ENCODE measurements around the gene LRRC3. TPM values are rescaled to one million over a fixed set of nuclear protein-coding genes. Genes with fewer than 3 reads are reported as not detected.

The LRRC3 gene
- total and polyA plus RNA-seq, 2 of the 8 experiments (the other 6 are each of a cell fraction or from before 2014, with no cell fraction given) = 3.1 to 5.4 TPM

GRCh38 chr21:44460441-44460755 is 5.1 kb downstream of the LRRC3 start:
- Histone ChIP-seq H3K36me3 (ENCODE audit: control insufficient read depth in 2 of 4, insufficient read depth in 4 of 4, low read length in 3 of 4) (no peaks in the 10 kb centered on the region), H3K27me3 (replicated peaks in 1 of 4; ENCODE audit: control insufficient read depth in 3 of 4, extremely low read depth in 1 of 4, insufficient read depth in 3 of 4, low read length in 3 of 4) (peaks cover 0 to 11% (median 4%) of the 10 kb centered on the region in 4 experiments; a peak in 4 of 7 replicates), H3K14ac (ENCODE audit: insufficient read length) (no peak overlapping the region), H3K79me1 (ENCODE audit: low read depth, low read length) (no peaks in the 10 kb centered on the region), H2BK15ac (ENCODE audit: low read length) (no peak overlapping the region), H2BK5ac (ENCODE audit: low read depth, low read length) (no peak overlapping the region), H4K91ac (replicated peaks; ENCODE audit: insufficient read length, low read length) (no peak overlapping the region), H3K27ac (ENCODE audit: low read depth, low read length) (no peak overlapping the region), H2BK20ac (ENCODE audit: low read length) (no peak overlapping the region), H3K4ac (replicated peaks; ENCODE audit: insufficient read length, low read depth, low read length) (no peak overlapping the region), H2AFZ (ENCODE audit: low read length) (no peak overlapping the region), H3K4me1 (replicated peaks in 1 of 4; ENCODE audit: control insufficient read depth in 3 of 4, insufficient read depth in 4 of 4, low read length in 3 of 4) (peaks cover 0 to 3% (median 2%) of the 10 kb centered on the region in 4 experiments; a peak in 2 of 7 replicates), H3K4me3 (ENCODE audit: extremely low read depth in 1 of 4, insufficient read depth in 2 of 4, low read depth in 3 of 4, low read length in 4 of 4) (no peak overlapping the region), H3K9ac (replicated peaks in 1 of 4; ENCODE audit: extremely low read depth in 1 of 4, low read depth in 3 of 4, low read length in 3 of 4) (no peak overlapping the region), H2BK12ac (ENCODE audit: low read depth, low read length) (no peak overlapping the region), H2AK5ac (ENCODE audit: low read depth, low read length) (no peak overlapping the region), H4K20me1 (replicated peaks in 1 of 2; ENCODE audit: control insufficient read depth in 1 of 2, insufficient read depth in 2 of 2, low read length in 2 of 2) (peaks cover 0 to 6% of the 10 kb centered on the region in 2 experiments), H3K56ac (replicated peaks; ENCODE audit: insufficient read length, low read depth, low read length) (no peak overlapping the region), H3K23me2 (ENCODE audit: low read depth, low read length) (peaks cover 3% of the 10 kb centered on the region; the same call in 1 of the 2 replicates), H3K18ac (ENCODE audit: extremely low read depth, low read length) (no peak overlapping the region), H3K79me2 (ENCODE audit: control insufficient read depth in 1 of 2, insufficient read depth in 2 of 2, low read length in 2 of 2) (no peaks in the 10 kb centered on the region), H4K5ac (ENCODE audit: insufficient read length, low read depth, low read length) (no peak overlapping the region), H3K4me2 (ENCODE audit: insufficient read depth in 1 of 2, low read depth in 2 of 2, low read length in 2 of 2) (no peak overlapping the region), H3K9me3 (ENCODE audit: insufficient read depth in 2 of 2, low read depth in 1 of 2, low read length in 1 of 2) (no peaks in the 10 kb centered on the region), H3K23ac (ENCODE audit: insufficient read length) (no peak overlapping the region), H2BK120ac (replicated peaks; ENCODE audit: low read depth, low read length) (no peak overlapping the region), H4K8ac (ENCODE audit: extremely low read depth, insufficient read depth, low read length) (no peak overlapping the region)
- ChIA-PET POLR2A (ENCODE audit: partially characterized antibody) (no interaction called here), CTCF (ENCODE audit: partially characterized antibody) (interaction anchor here (1.1 kb wide), 1 partner anchor 20 kb away, joined by 3 read pairs; no protein-coding TSS in a partner anchor)
- WGBS, 2 experiments (ENCODE audit: extremely low coverage in 1 of 2, insufficient coverage in 1 of 2, insufficient read length in 1 of 2, insufficient replicate concordance in 2 of 2, low coverage in 1 of 2, low lambda C conversion rate in 2 of 2, missing lambda C conversion rate in 1 of 2) = 91% methylated on average over 8 of the region's 8 CpGs; no CpG with 5 or more reads in 1 of the 2 experiments
- TF ChIP-seq JUND (IDR thresholded peaks at IDR 0.05; ENCODE audit: low read length) (no peak), ATF3 (IDR thresholded peaks at IDR 0.05; ENCODE audit: insufficient read depth, low read depth, low read length) (no peak), FOSL1 (IDR thresholded peaks at IDR 0.05; ENCODE audit: insufficient read depth, low read depth, low read length) (no peak), SIN3A (conservative IDR thresholded peaks at IDR 0.05 in 1 of 2, IDR thresholded peaks at IDR 0.05 in 1 of 2; ENCODE audit: low read depth in 1 of 2, low read length in 2 of 2) (no peak), JUN (IDR thresholded peaks at IDR 0.05; ENCODE audit: low read depth, low read length) (no peak), BACH1 (IDR thresholded peaks at IDR 0.05; ENCODE audit: low read length) (no peak), KDM4A (IDR thresholded peaks at IDR 0.05; ENCODE audit: low read depth, low read length, severe bottlenecking) (no peak), PHF8 (conservative IDR thresholded peaks at IDR 0.05; ENCODE audit: low read depth, low read length) (no peak), GTF2F1 (IDR thresholded peaks at IDR 0.05; ENCODE audit: borderline replicate concordance, low read depth, low read length) (no peak), EP300 (IDR thresholded peaks at IDR 0.05; ENCODE audit: borderline replicate concordance in 1 of 2, low read depth in 2 of 2, low read length in 2 of 2) (no peak), HDAC2 (IDR thresholded peaks at IDR 0.05; ENCODE audit: borderline replicate concordance in 1 of 2, low read depth in 2 of 2, low read length in 2 of 2) (no peak)
- DNase-seq (ENCODE audit: low read depth in 1 of 2, low spot score in 2 of 2) (no peak), FAIRE-seq (no peak)

Data from H1 (cell line).